K562 (cell line): ENCODE data around the gene CAPN14. TPM values are rescaled to one million over a fixed set of nuclear protein-coding genes. Genes with fewer than 3 reads are reported as not detected.

Experiments
- ATAC-seq: fragments of 200-7000 bp; cut with Tn5 transposase; 3 replicates; pipeline ENCODE4 v1.9.1; 2020; ENCODE audit warnings: moderate library complexity
- BruUV-seq: library from RNA; stranded (reverse); fragments of 400-500 nt; replicated peaks from 2 replicates; lab custom pipeline; 2021; lab: Mats Ljungman, UMichigan
- CTCF ChIA-PET: fragments of 300-600 bp; formaldehyde crosslinking; extraction: SDS; loops from one replicate; lab custom pipeline; 2021; ENCODE audit warnings: low intra/inter-chr PET ratio; lab: Yijun Ruan, JAX
- POLR2A ChIA-PET: fragments of 300-600, 350-650 bp; sonication (Branson Sonifier 250); formaldehyde crosslinking; extraction: SDS; loops from one replicate; lab custom pipeline; 2021; ENCODE audit warnings: antibody characterized with exemption, inconsistent platforms; lab: Yijun Ruan, JAX
- DNase-seq, 4 experiments: peaks; one replicate each; pipeline versions ENCODE4 v3.0.0 to v3.0.0-alpha.2; 2011 to 2018; ENCODE audit warnings: low spot score in 3 of 4, mixed read lengths in 3 of 4; ENCODE audit errors: extremely low read depth in 1 of 4
- FAIRE-seq: peaks from 2 replicates; lab custom pipeline; 2011; peaks lifted over from hg19 to GRCh38; lab: Jason Lieb, UNC
- H2AFZ ChIP-seq: 2 replicates; pipeline ENCODE4 v1.6.0; 2011; ENCODE audit warnings: low read depth, low read length, control low read depth, inconsistent platforms
- H3K27ac ChIP-seq: fragments of 200-600 bp; 3 replicates; pipeline ENCODE4 v1.8.0; 2011; ENCODE audit warnings: low read depth, mild to moderate bottlenecking, control low read depth, inconsistent platforms, low read length, moderate library complexity, mixed read lengths; ENCODE audit errors: extremely low read depth
- H3K27me3 ChIP-seq, 2 experiments: fragments of 300-600 bp in 1 of 2; 2 replicates in 1 of 2; 3 replicates in 1 of 2; pipeline versions ENCODE4 v1.6.0 to v1.8.0; 2011; ENCODE audit warnings: inconsistent platforms in 2 of 2, low read length in 2 of 2, mild to moderate bottlenecking in 1 of 2, mixed read lengths in 1 of 2, moderate library complexity in 1 of 2; ENCODE audit not compliant: control insufficient read depth in 2 of 2, insufficient read depth in 2 of 2
- H3K36me3 ChIP-seq: fragments of 300-600 bp; 3 replicates; pipeline ENCODE4 v1.8.0; 2011; ENCODE audit warnings: mild to moderate bottlenecking, low read length, inconsistent platforms; ENCODE audit not compliant: control insufficient read depth, insufficient read depth
- H3K4me1 ChIP-seq, 2 experiments: fragments of 200-600 bp in 1 of 2; replicated peaks in 1 of 2; 2 replicates in 1 of 2; 3 replicates in 1 of 2; pipeline versions ENCODE4 v1.5.1 to v1.8.0; 2011; ENCODE audit warnings: inconsistent platforms in 2 of 2, low read length in 2 of 2, mild to moderate bottlenecking in 1 of 2, mixed read lengths in 1 of 2, moderate library complexity in 1 of 2; ENCODE audit not compliant: control insufficient read depth in 2 of 2, insufficient read depth in 2 of 2
- H3K4me2 ChIP-seq: 2 replicates; pipeline ENCODE4 v1.6.1; 2011; ENCODE audit warnings: low read length, control low read depth, inconsistent platforms, mixed read lengths; ENCODE audit not compliant: insufficient read depth
- H3K4me3 ChIP-seq: fragments of 200-600 bp; sonication (generic), shearing (Covaris generic); 2 replicates; pipeline ENCODE4 v1.5.1; 2016; ENCODE audit warnings: control low read depth, inconsistent platforms
- H3K79me2 ChIP-seq: fragments of 200-600 bp; 3 replicates; pipeline ENCODE4 v1.8.0; 2011; ENCODE audit warnings: low read length, inconsistent platforms; ENCODE audit not compliant: control insufficient read depth, insufficient read depth
- H3K9ac ChIP-seq, 2 experiments: 2 replicates each; pipeline versions ENCODE4 v1.6.0 to v1.6.1; 2011; ENCODE audit warnings: low read depth in 2 of 2, low read length in 2 of 2, control low read depth in 1 of 2, inconsistent platforms in 1 of 2, mild to moderate bottlenecking in 1 of 2, mixed read lengths in 1 of 2; ENCODE audit not compliant: insufficient read depth in 1 of 2
- H3K9me1 ChIP-seq: one replicate; pipeline ENCODE4 v1.6.0; 2011; ENCODE audit warnings: inconsistent platforms, mild to moderate bottlenecking, low read length, moderate library complexity; ENCODE audit not compliant: control insufficient read depth, insufficient read depth
- H3K9me3 ChIP-seq: replicated peaks from 2 replicates; pipeline ENCODE4 v1.5.1; 2011; ENCODE audit warnings: low read depth, low read length, inconsistent platforms; ENCODE audit not compliant: control insufficient read depth, insufficient read depth
- H4K20me1 ChIP-seq: replicated peaks from 2 replicates; pipeline ENCODE4 v1.6.1; 2011; ENCODE audit warnings: low read length, inconsistent platforms, mixed read lengths; ENCODE audit not compliant: control insufficient read depth, insufficient read depth
- AFF4 ChIP-seq: sonication (generic); formaldehyde crosslinking; IDR thresholded peaks from 2 replicates; pipeline ENCODE4 v1.8.0; 2023; ENCODE audit warnings: mild to moderate bottlenecking, missing genetic modification reagents
- CTCF ChIP-seq, 3 experiments: IDR thresholded peaks in 2 of 3; conservative IDR thresholded peaks in 1 of 3; 2 replicates each; pipeline ENCODE4 v1.5.1; 2011 to 2012; ENCODE audit warnings: low read length in 3 of 3, mild to moderate bottlenecking in 3 of 3, control low read depth in 2 of 3, improper control_type of control experiment in 1 of 3, inconsistent platforms in 1 of 3, low read depth in 1 of 3, mixed read lengths in 1 of 3, moderate library complexity in 1 of 3; ENCODE audit not compliant: insufficient read depth in 2 of 3
- CUX1 ChIP-seq: fragments of 200-800 bp; sonication (Bioruptor generic); IDR thresholded peaks from 2 replicates; pipeline ENCODE4 v1.6.1; 2016; ENCODE audit warnings: missing genetic modification characterization, missing compliant biosample characterization
- KHSRP ChIP-seq: fragments of 450-650 bp; IDR thresholded peaks from 2 replicates; pipeline ENCODE4 v1.6.1; 2017
- MEIS2 ChIP-seq: fragments of 450-650 bp; IDR thresholded peaks from 2 replicates; pipeline ENCODE4 v1.6.1; 2014; ENCODE audit warnings: mild to moderate bottlenecking; ENCODE audit not compliant: partially characterized antibody
- RAD21 ChIP-seq, 2 experiments: fragments of 250-450 bp in 1 of 2; fragments of 450-650 bp in 1 of 2; sonication (Bioruptor Pico) in 1 of 2; formaldehyde crosslinking in 1 of 2; IDR thresholded peaks in 1 of 2; conservative IDR thresholded peaks in 1 of 2; 2 replicates each; pipeline versions ENCODE4 v1.4.0 to v1.8.0; 2020 to 2022; ENCODE audit warnings: mild to moderate bottlenecking in 2 of 2, moderate library complexity in 1 of 2
- SRSF3 ChIP-seq: fragments of 200-400 bp; formaldehyde crosslinking; IDR thresholded peaks from 2 replicates; pipeline ENCODE4 v1.6.1; 2016; ENCODE audit warnings: mild to moderate bottlenecking, low read length, moderate library complexity; ENCODE audit not compliant: insufficient read depth
- TCFL5 ChIP-seq: fragments of 250-450 bp; sonication (Bioruptor Pico); conservative IDR thresholded peaks from 2 replicates; pipeline ENCODE4 v1.6.1; 2021; ENCODE audit warnings: mild to moderate bottlenecking, moderate library complexity, matching md5 sums
- WGBS: fragments of 100-300 bp; shearing (Covaris generic); methylation state at CpG from one replicate; pipeline ENCODE4 v1.1.6; 2016; ENCODE audit warnings: low coverage, mixed read lengths; ENCODE audit not compliant: insufficient coverage; ENCODE audit errors: missing lambda C conversion rate; 5-methylcytosine and 5-hydroxymethylcytosine counted together
- in situ Hi-C: fragments of 300-500 bp; cut with MboI; formaldehyde crosslinking; loops from 4 replicates; pipeline ENCODE4 v1.15.0; 2018; ENCODE audit warnings: inconsistent platforms, mixed read lengths
- intact Hi-C: fragments of 100-400 bp; cut with micrococcal nuclease; formaldehyde crosslinking; loops from 2 replicates; pipeline ENCODE4 v1.14.2; 2022
- polyA plus RNA-seq, 8 experiments: library from polyadenylated mRNA; depleted of rRNA in 4 of 8; stranded (reverse) in 5 of 8; unstranded in 3 of 8; fragments of >200 nt; fragmentation: Nextera tagmentation in 2 of 8; fragmentation: Illumina TruSeq in 1 of 8; extraction: Ambion mirVana in 2 of 8; extraction: Trizol in 1 of 8; gene quantifications; 2 replicates each; pipeline versions ENCODE4 v1.2.1 to v1.2.3, GENCODE V29; 2011 to 2014; ENCODE audit warnings: inconsistent platforms in 1 of 8, missing spikeins in 1 of 8
- total RNA-seq, 7 experiments: library from RNA; depleted of rRNA in 6 of 7; stranded (reverse); fragments of >200 nt in 6 of 7; fragmentation: Illumina TruSeq in 2 of 7; extraction: Trizol in 2 of 7; gene quantifications; 2 replicates each; pipeline versions ENCODE4 v1.2.1 to v1.2.3, GENCODE V29; 2011 to 2021; ENCODE audit warnings: low replicate concordance in 1 of 7

Gene CAPN14
- total and polyA plus RNA-seq, 9 of the 15 experiments (the other 6 are each of a cell fraction or from before 2014, with no cell fraction given), result not detected

GRCh38 chr2:31138037-31138962 is 79.0 kb downstream of the CAPN14 start, which contains the start of gene GALNT14:
GALNT14 (minus strand) TSS chr2:31138440; CDS start chr2:31138086, 354 bp downstream.
- POLR2A ChIA-PET, result no interaction called here
- Histone ChIP-seq H3K27ac (no peak within 1 kb of the TSS), H3K9ac (no peak within 1 kb of the TSS), H3K36me3 (no peaks in the 10 kb centered on the region), H2AFZ (no peak within 1 kb of the TSS), H3K4me2 (no peak within 1 kb of the TSS), H3K4me1 (no peaks in the 10 kb centered on the region; a peak in 1 of 5 replicates), H3K9me3 (no peaks in the 10 kb centered on the region), H3K4me3 (no peak within 1 kb of the TSS), H3K27me3 (peaks cover 0 to 40% of the 10 kb centered on the region in 2 experiments; a peak in 4 of 5 replicates), H3K9me1 (no peaks in the 10 kb centered on the region), H3K79me2 (no peaks in the 10 kb centered on the region), H4K20me1 (no peaks in the 10 kb centered on the region)
- CTCF ChIA-PET, result no interaction called here
- ATAC-seq (no peak), DNase-seq (no peak), FAIRE-seq (no peak)
- no TSS peak for BruUV-seq
- WGBS, result 26% methylated on average over 20 of the region's 95 CpGs
- intact Hi-C loops (no loop called here), in situ Hi-C loops (no loop called here)
- TF ChIP-seq CUX1 (CRISPR knock-in tag), result no peak
- peak in 1 of 3 experiments; percentile 17; a peak in 1 of 6 replicates for TF ChIP-seq CTCF (IDR thresholded peaks at IDR 0.05 in 2 of 3, conservative IDR thresholded peaks at IDR 0.05 in 1 of 3; ENCODE audit: insufficient read depth in 2 of 3, low read depth in 1 of 3, low read length in 3 of 3)
- no peak for TF ChIP-seq KHSRP
- no peak for TF ChIP-seq TCFL5 (CRISPR knock-in tag)
- TF ChIP-seq AFF4 (CRISPR knock-in tag), result no peak
- no peak for TF ChIP-seq SRSF3
- no peak for TF ChIP-seq RAD21 (CRISPR knock-in tag; conservative IDR thresholded peaks at IDR 0.05 in 1 of 2, IDR thresholded peaks at IDR 0.05 in 1 of 2)
- TF ChIP-seq MEIS2, result no peak
